CD4-positive, alpha-beta T cell (primary cell): Measurements from ENCODE around the gene FAM227B. TPM values are rescaled to one million over a fixed set of nuclear protein-coding genes. Genes with fewer than 3 reads are reported as not detected.

Experiments used
- ATAC-seq: fragments of 200-7000 bp; cut with Tn5 transposase; one replicate; pipeline ENCODE4 v1.10.0; 2022; ENCODE audit warnings: mild to moderate bottlenecking; ENCODE audit not compliant: poor library complexity
- CTCF ChIA-PET: fragments of 350-600 bp; sonication (Branson Sonifier 250); formaldehyde crosslinking; loops from one replicate; lab custom pipeline; 2021; ENCODE audit warnings: antibody characterized with exemption, inconsistent platforms; lab: Charles Lee
- POLR2A ChIA-PET: fragments of 350-600 bp; sonication (Branson Sonifier 250); formaldehyde crosslinking; loops from one replicate; lab custom pipeline; 2021; ENCODE audit warnings: antibody characterized with exemption, inconsistent platforms; lab: Charles Lee
- DNase-seq, 14 experiments: peaks; one replicate each; pipeline ENCODE4 v3.0.0-alpha.2; 2013 to 2020; ENCODE audit warnings: mixed read lengths in 2 of 14
- H3K27ac ChIP-seq, 2 donors: one replicate each; pipeline versions ENCODE4 v1.5.1 to v1.7.0; 2013; ENCODE audit warnings: low read length in 2 of 2, low read depth in 1 of 2, mild to moderate bottlenecking in 1 of 2
- H3K27me3 ChIP-seq, 2 experiments: 1 replicate in 1 of 2; 2 replicates in 1 of 2; pipeline versions ENCODE4 v1.6.1 to v1.7.0; 2013; ENCODE audit warnings: low read length in 2 of 2, control low read depth in 1 of 2, mild to moderate bottlenecking in 1 of 2, moderate library complexity in 1 of 2; ENCODE audit not compliant: insufficient read depth in 2 of 2, control insufficient read depth in 1 of 2
- H3K36me3 ChIP-seq: one replicate; pipeline ENCODE4 v1.6.1; 2013; ENCODE audit warnings: low read length, control low read depth; ENCODE audit not compliant: insufficient read depth
- H3K4me1 ChIP-seq: one replicate; pipeline ENCODE4 v1.6.1; 2013; ENCODE audit warnings: low read length, control low read depth; ENCODE audit not compliant: insufficient read depth
- H3K4me3 ChIP-seq: one replicate; pipeline ENCODE4 v1.5.1; 2013; ENCODE audit warnings: mild to moderate bottlenecking, low read length, moderate library complexity
- H3K9me3 ChIP-seq, 2 experiments: 1 replicate in 1 of 2; 2 replicates in 1 of 2; pipeline versions ENCODE4 v1.6.1 to v1.7.0; 2013; ENCODE audit warnings: low read length in 2 of 2, mild to moderate bottlenecking in 2 of 2, control low read depth in 1 of 2, moderate library complexity in 1 of 2; ENCODE audit not compliant: control insufficient read depth in 1 of 2, insufficient read depth in 1 of 2
- H3K27ac Mint-ChIP-seq: one replicate; pipeline ENCODE4 v1.8.0; 2020; ENCODE audit warnings: mixed read lengths
- H3K27me3 Mint-ChIP-seq: one replicate; pipeline ENCODE4 v1.8.0; 2021; ENCODE audit warnings: mixed read lengths
- H3K36me3 Mint-ChIP-seq: one replicate; pipeline ENCODE4 v1.8.0; 2021; ENCODE audit warnings: low read depth, mixed read lengths
- H3K4me1 Mint-ChIP-seq: one replicate; pipeline ENCODE4 v1.8.0; 2021; ENCODE audit warnings: low read depth, mixed read lengths
- H3K4me3 Mint-ChIP-seq: one replicate; pipeline ENCODE4 v1.8.0; 2020; ENCODE audit warnings: mild to moderate bottlenecking, mixed read lengths
- H3K9me3 Mint-ChIP-seq: one replicate; pipeline ENCODE4 v1.8.0; 2020; ENCODE audit warnings: mixed read lengths
- intact Hi-C, 2 experiments: fragments of 100-400 bp; cut with DNase I in 1 of 2; cut with micrococcal nuclease in 1 of 2; formaldehyde crosslinking; loops; one replicate each; pipeline versions ENCODE4 v1.15.1 to v1.9.0; 2023 to 2025; cut with DNase I, micrococcal nuclease
- total RNA-seq, 174 experiments: library from RNA in 2 of 174; stranded (reverse) in 2 of 174; gene quantifications; one replicate each; pipeline ENCODE4 v1.2.3 and lab custom pipeline; 2021 to 2026
- TF ChIP-seq, protein P1 (sequence below): fragments of 200-600 bp; IDR thresholded peaks from one replicate; pipeline ENCODE4 v1.8.0; 2022; ENCODE audit warnings: antibody characterized with exemption, mild to moderate bottlenecking

Gene FAM227B
- total RNA-seq, 2 experiments from 2014 or later: 3.0 to 4.4 TPM

DNA sequence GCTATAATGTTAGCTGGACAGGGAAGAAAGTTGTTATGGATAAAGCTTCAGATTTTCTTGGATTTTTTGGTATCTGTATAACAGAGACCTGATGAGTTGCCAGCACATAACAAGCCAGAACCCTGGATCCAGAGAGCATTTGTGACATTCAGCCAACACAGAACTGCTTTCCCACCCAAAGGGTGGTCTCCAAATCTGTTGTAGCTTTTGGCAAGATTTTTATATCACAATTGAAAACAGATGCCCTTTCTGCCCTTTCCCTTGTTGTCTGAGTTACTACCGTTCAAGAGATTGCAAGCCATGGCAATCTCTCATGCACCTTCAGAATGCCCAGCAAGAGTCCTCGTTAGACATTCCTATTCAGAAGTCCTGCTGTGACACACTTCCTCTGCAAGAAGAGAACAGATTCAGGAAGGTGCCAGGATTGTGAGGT lies 305.2 kb downstream of the FAM227B start:
- Mint-ChIP-seq H3K9me3 (no peaks in the 10 kb centered on the region), H3K4me1 (no peaks in the 10 kb centered on the region), H3K27me3 (no peaks in the 10 kb centered on the region), H3K27ac (no peak overlapping the region), H3K36me3 (peaks cover 76% of the 10 kb centered on the region), H3K4me3 (no peak overlapping the region)
- TF ChIP-seq, protein P1, sequence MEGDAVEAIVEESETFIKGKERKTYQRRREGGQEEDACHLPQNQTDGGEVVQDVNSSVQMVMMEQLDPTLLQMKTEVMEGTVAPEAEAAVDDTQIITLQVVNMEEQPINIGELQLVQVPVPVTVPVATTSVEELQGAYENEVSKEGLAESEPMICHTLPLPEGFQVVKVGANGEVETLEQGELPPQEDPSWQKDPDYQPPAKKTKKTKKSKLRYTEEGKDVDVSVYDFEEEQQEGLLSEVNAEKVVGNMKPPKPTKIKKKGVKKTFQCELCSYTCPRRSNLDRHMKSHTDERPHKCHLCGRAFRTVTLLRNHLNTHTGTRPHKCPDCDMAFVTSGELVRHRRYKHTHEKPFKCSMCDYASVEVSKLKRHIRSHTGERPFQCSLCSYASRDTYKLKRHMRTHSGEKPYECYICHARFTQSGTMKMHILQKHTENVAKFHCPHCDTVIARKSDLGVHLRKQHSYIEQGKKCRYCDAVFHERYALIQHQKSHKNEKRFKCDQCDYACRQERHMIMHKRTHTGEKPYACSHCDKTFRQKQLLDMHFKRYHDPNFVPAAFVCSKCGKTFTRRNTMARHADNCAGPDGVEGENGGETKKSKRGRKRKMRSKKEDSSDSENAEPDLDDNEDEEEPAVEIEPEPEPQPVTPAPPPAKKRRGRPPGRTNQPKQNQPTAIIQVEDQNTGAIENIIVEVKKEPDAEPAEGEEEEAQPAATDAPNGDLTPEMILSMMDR: no peak
- DNase-seq (no peak), ATAC-seq (no peak)
- Histone ChIP-seq H3K4me1 (no peaks in the 10 kb centered on the region), H3K9me3 (no peaks in the 10 kb centered on the region), H3K36me3 (peaks cover 27% of the 10 kb centered on the region), H3K27ac (no peak overlapping the region), H3K4me3 (no peak overlapping the region), H3K27me3 (no peaks in the 10 kb centered on the region)
- intact Hi-C loops: no loop called here
- CTCF ChIA-PET: no interaction called here
- POLR2A ChIA-PET: no interaction called here

GRCh38 chr15:49314716-49315115 lies 305.9 kb downstream of the FAM227B start:
- ChIA-PET CTCF (no interaction called here), POLR2A (no interaction called here)
- Mint-ChIP-seq H3K36me3 (peaks cover 76% of the 10 kb centered on the region), H3K27ac (no peak overlapping the region), H3K4me1 (peaks cover 5% of the 10 kb centered on the region), H3K9me3 (no peaks in the 10 kb centered on the region), H3K27me3 (no peaks in the 10 kb centered on the region), H3K4me3 (no peak overlapping the region)
- DNase-seq (no peak), ATAC-seq (no peak)
- Histone ChIP-seq H3K4me3 (no peak overlapping the region), H3K27ac (no peak overlapping the region), H3K4me1 (no peaks in the 10 kb centered on the region), H3K9me3 (no peaks in the 10 kb centered on the region), H3K36me3 (peaks cover 21% of the 10 kb centered on the region), H3K27me3 (no peaks in the 10 kb centered on the region)
- intact Hi-C loops: no loop called here
- TF ChIP-seq, protein P1: no peak

GRCh38 chr15:49313650-49314049 lies 307.0 kb downstream of the FAM227B start:
- peaks cover 72% of the 10 kb centered on the region for H3K36me3 Mint-ChIP-seq
- intact Hi-C loops: no loop called here

More at GRCh38 chr15:49313650-49314049, 307.0 kb downstream of the FAM227B start:
- DNase-seq (no peak), ATAC-seq (no peak)
- Histone ChIP-seq H3K9me3 (no peaks in the 10 kb centered on the region), H3K27me3 (no peaks in the 10 kb centered on the region), H3K36me3 (peaks cover 12% of the 10 kb centered on the region), H3K27ac (no peak overlapping the region), H3K4me3 (no peak overlapping the region), H3K4me1 (no peaks in the 10 kb centered on the region)
- no peak overlapping the region for H3K4me3 Mint-ChIP-seq
- H3K4me1 Mint-ChIP-seq: peaks cover 5% of the 10 kb centered on the region
- ChIA-PET CTCF (no interaction called here), POLR2A (no interaction called here)
- H3K27me3 Mint-ChIP-seq: no peaks in the 10 kb centered on the region
- TF ChIP-seq, protein P1: no peak
- no peak overlapping the region for H3K27ac Mint-ChIP-seq
- no peaks in the 10 kb centered on the region for H3K9me3 Mint-ChIP-seq
